Hematopoietic multipotent progenitor cell treated with erythropoietin and hydrocortisone succinate and interleukin-3 and kit ligand, for 6 days (in vitro differentiated cells): Measurements from ENCODE around the gene CXCL17.

Experiments
- DNase-seq: peaks from one replicate; pipeline ENCODE4 v3.0.0-alpha.2; 2015

CXCL17 gene

DNA sequence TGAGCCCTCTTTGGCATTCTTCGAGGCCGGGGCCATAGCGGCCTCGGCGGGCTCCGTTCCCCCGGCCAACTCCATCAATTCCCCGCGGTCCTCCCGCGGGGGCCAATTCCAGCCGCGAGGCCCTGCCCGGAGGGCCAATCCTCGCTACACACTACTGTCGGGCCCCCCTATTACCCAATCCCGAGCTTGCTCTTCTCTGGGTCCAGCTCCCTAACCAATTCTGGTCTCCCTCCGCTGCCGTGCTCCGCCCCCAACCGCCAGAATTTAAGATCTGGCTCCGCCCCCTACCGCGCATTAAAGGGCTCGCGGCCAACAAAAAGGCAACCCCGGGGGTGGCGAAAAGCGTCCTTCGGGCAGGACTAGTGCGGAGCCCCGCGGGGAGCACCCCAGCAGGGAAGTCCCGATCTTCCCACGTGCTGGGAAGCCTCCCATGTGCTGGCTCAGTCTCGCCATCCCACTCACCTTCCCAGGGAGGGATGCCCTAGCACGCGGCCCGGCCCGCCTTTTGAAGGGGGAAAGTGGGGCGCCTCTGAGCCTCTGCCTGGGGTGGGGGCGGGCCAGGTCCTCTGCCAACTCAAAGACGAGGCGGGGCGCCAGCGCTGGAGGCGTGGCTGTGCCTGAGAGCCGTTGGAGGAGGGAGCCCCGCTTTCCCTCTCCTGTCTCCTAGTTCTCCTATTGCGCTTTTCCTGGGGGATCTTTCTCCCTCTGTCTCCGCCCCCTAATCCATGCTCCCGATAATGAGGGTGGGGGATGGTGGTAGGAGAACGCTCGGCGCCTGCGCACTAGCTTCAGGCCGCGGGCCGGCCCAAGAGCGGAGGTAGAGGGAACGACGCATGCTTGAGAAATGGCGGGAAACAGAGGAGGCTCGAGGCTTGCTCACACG, 19.0 kb downstream of the CXCL17 start:
- peak; percentile 95 for DNase-seq

DNA sequence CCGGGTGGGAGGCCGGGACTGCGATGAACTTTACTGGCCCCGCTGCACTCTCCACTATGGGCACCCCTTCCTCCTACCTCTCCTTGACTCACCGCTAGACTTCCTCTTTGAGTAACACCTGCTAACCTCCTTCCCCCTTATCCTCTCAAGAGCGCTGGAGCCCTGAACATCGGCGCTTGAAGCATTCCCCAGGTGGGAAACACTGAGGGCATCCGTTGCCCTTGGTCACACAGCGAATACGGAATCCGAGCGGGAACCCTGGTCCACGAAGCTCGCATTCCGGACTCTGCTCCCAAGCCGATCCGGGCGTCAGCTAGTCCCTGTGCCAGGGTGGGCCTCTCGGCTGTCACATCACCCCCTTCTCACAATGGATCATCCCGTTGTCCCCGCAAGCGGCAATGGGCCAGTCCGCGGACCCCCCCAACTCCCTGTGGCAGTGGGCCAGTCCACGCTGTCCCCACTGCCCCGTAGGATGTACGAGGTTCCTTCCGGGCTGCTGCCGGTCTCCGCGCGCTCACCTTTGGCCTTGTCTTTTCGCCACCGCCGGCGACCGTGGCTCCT, 19.8 kb downstream of the CXCL17 start:
- DNase-seq = peak; percentile 28

DNA sequence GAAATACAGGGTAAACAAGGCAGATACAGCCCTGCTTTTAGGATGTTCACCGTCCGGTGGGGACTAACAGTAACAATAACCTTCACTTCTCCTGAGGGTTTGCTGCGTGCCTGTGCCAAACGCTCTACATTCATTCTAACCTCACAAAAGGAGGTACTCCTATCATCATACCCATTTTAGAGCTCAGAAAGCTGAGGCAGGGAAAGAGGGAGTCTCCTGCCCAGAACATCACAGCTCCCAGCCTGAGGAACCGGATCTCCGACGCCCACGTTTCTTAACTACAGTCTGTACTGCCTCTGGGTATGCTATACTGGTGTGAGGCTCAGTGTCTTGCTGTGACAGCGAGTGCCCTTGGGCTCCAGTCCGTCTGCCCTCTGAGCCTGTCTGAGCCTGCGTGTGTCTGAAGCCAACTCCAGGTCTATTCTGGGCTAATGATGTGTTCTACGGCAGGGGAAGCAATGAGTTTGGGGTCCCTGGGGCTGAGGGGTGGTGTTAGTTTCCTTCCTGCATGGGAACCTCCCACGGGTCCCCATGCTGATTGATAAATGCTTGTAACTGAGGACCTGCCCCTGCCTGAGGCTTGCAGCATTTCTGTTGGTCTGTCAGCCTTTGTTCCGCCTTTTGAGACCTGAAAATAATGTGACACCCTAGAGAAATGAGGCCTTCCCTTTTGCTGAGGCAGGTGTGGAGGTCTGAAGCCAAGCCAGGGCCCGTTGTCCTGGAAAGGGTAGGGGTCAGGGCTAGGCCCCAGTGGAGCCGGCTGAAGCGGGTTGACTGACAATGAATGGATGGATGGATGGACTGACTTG, 20.4 kb downstream of the CXCL17 start:
- DNase-seq = peak; percentile 27

DNA sequence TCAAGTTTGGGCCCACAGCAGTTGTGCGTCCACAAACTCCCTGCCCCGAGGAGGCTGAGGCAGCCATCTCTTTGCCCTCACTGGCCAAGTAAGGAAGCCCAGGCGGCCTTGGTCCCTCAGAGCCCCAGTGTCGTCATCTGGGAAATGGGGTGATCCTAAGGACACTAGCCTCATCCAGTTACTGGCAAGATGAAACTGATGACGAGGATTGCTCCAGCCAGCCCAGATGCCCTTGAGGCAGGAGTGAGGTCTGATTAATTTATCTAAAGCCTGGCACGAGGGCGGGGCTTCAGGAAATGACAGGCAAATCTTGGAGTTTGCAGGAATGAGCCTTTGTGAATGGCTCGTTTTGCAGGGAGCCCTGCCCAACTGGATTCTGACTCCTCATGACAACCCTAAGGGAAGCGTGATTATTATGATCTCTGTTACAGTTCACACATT, 21.1 kb downstream of the CXCL17 start:
- no peak for DNase-seq

DNA sequence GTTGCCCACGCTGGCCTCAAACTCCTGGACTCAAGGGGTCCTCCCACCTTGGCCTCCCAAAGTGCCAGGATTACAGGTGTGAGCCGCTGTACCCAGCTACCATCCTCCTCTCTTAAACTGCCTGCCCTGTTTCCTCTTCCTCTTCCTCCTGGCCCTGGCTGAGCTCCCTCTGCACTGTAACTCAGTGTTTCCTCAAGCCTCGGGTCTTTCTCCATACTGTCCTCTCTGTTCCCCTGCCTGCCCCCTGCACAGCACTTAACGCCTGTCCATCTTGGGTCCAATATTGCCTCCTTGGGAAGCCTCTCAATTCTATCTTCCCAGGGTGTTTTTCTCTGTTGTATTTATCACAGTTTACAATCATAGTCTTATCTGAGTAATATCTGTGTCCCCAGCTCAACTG, 21.6 kb downstream of the CXCL17 start:
- DNase-seq = no peak

DNA sequence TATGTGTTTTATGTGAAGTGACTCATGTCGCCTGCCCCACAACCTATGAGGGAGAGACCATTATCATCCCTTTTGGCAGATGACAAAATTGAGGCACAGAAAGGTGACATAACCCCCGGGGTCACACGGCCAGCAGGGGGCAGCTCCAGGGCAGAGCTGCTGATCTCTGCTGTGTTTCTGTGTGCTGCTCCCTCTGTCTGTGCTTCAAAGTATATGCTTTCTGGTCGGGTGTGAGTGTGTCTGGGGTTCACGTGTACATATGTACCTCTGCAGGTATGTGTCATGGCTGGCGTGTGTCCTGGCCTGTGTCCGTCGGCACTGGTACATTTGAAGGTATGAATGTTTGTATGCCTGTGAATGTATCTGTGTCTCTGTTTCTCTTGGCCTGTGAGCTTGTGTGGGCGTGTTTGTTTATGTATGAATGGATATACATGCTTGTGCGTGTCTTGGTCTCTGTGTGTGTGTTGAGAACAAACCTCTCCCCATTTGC, 22.6 kb downstream of the CXCL17 start:
- peak; percentile 90 for DNase-seq

DNA sequence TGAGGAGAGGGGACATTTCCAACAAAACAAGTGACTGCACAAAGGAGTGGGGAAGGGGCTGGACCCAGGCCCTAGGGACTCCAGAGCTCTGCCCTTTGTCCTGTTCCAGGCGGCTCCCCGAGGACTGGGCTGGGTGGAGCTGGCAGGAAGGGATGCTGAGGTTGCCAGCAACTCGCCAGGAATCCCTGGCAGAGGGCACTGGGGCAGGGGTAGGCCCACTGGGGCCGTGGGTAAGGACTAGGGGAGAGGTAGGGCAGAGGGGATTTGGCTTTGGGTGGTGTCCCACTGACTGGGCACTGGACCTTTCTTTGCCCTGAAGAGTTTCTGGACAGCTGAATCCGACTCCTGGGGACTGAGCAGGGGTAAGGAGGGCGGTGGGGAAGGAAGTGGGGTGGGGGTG, 23.4 kb downstream of the CXCL17 start:
- no peak for DNase-seq

DNA sequence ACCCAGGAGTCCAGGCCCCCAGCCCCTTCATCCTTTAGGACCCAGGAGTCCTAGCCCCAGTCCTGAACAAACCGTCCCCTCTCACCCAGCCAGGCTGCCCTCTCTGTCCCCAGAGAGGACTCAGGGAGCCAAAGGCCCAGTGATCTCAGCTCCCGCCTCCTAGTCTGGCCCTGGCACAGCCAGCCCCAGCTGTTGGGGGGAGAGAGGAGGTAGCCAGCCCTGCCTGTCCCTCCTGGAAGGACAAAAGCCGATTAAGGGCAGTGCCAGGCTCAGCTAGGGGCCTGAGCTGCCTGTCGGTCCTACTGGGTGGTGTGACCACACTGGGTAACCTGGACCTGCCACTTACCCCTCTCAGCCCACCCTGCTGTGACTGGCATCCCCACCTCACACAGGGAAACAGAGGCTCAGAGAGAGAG, 30.1 kb downstream of the CXCL17 start:
- no peak for DNase-seq

DNA sequence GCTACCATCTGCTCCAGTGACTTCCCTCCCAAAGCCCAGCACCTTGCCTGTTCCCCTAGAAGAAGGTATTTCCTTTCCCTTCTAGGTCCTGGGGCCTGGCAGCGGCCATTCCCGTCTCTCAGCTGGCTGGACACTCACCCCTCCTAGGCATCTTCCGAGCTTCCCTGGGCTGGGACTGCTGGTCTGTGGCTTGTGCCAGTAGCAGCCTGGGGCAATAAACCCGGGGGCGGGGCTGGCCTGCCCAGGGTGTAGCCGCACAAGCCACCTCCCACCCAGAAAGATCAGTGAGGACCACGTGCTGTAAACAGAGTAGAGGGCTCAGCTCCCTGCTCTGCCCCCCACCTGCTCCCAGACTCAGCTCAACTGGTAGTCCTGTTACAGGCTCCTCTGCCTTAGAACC, 30.5 kb downstream of the CXCL17 start:
- DNase-seq = no peak

DNA sequence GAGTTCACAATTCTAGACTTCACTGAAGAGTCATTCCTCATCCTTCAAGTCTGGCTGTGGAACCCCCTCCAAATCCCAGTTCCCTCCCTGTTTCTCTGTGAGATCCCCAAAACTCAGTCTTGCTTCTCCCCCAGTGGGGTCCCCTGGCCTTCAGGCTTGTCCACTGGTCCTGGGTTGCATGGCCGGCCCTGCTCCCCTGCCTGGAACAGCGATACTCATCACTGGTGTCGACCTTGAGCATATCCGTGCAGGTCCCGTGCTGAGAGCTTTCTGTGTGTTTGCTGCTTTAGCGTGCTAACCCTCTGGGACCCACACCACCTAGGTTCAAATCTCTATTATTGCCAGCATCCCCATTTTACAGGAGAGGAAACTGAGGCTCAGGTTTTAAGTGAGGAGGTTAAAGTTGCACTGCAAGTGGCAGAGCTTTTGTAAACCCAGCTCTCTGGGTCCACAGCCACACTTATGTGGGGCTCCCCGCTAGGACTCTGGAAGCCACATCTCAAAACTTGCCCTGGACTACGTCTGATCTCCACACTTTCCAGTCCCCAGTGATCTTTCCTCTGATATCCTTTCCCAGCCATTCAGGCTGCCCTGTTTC, 31.1 kb downstream of the CXCL17 start:
- no peak for DNase-seq

DNA sequence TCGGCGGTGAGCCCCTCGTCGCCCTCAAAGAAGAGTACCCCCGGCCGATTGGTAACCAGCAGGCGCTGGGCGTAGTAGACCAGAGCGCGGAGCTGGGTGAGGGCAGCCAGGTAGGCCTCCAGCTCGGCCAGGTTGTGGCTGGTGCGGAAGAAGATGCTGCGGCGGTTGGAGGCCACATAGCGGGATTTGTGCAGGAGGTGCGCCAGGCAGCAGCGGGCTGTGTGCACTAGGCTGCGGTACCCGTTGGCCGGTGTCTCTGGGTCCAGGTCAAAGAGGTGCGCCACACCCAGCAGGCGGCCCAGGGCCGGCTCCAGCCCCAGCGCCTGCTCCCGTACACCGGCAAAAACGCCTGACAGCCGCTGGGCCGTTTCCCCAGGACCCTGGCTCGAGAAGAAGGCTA, 32.4 kb downstream of the CXCL17 start:
- DNase-seq = no peak

DNA sequence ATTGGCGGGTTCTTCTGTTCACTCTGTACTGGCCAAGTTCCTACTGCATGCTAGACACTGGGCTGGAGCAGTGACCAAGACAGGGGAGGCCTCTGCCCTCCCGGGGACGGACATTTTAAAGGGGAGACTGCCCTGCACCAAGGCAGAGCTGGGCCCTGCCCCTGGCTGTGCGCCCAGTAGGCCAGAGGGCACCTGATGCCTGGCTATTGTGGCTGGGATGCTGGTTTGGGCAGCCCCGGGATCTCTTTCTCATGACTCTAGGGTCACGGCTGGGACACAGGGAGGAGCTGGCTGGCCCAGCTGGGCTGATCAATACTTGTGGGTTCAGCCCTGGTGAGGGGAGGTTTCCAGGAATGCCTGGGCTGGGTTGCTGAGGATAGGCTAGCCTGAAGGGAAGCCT, 33.3 kb downstream of the CXCL17 start:
- no peak for DNase-seq

DNA sequence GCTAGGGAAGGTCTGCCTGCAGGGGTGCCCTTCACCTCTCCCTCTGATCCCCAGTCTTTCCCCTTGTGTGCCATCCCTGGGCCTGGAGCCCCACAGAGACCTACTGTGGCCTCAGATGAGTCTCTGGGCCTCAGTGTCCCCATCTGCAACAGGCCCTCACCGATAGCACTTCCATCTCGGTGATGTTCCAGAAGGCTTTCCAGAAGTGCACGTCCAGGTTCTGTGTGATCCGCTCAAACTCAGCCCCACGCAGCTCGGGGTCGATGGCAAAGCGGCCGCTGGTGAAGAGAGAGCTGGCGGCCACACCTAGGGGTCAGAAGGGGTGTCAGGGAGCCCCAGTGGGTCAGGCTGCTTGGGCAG, 35.0 kb downstream of the CXCL17 start:
- DNase-seq = no peak

DNA sequence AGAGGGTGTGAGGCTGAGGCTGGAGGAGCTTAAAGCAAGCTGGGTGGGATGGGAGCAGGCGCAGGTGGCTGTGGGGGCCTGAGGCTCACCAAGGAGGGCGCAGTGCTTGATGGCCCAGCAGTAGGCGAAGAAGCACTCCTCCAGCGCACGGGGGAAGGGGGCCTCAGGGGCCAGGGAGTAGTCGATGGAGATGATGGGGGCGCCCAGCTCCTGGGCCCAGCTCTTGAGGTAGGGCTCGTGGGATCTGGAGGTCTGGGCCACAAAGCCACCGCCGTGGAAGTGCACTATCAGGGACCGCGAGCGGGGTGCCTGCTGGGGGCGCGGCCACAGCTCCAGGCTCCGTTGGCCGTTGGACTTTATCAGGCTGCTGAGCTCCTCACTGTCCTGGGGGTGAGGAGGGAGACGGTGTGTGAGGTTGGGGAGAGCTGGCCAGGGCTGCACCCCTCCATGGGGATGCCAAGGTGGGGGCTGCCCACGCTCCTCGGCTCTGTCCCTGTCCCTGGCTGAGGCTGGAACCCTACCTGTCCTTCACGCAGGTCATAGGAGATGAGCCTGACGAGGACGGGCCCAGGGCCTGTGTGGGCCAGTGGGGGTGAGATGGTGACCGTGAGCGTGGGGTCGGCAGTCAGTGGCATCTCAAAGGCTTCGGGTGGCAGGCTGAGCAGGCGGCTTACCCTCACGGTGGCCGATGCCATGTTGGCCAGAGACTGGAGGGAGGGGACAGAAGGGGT, 35.5 kb downstream of the CXCL17 start:
- DNase-seq = peak; percentile 28

DNA sequence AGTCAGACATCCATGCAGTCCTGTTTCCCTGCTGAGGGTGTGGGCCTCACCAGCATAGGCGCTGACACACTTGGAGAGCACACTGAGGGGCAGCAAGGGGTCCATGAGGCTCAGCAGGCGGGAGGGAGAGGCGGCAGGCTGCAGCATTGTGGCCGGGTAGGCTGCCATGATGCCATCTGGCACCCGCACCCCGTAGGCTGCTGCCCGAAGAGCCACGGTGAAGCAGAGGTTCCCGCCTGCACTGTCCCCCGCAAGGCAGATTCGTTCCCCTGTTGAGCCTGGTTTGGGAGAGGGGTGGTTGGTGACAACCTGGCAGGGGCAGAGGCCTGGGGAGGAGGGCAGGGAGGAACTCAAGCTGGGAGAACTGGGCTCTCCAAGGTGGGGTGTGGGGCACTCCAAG, 36.6 kb downstream of the CXCL17 start:
- DNase-seq = no peak

DNA sequence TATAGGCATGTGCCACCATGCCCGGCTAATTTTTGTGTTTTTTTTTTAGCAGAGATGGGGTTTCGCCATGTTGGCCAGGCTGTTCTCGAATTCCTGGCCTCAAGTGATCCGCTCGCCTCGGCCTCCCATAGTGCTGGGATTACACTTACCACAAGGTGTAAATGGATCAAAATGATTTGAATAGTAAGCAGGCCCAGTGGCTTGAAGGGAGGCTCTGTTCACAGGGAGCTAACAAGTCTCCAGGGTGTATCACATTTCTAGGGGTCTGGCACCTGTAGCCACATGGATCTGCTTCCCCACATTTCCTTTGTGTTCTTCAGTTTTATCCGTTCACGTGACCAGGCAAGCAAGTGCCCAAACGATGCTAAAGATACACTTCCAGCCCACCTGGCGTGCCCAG, 39.2 kb downstream of the CXCL17 start:
- no peak for DNase-seq

DNA sequence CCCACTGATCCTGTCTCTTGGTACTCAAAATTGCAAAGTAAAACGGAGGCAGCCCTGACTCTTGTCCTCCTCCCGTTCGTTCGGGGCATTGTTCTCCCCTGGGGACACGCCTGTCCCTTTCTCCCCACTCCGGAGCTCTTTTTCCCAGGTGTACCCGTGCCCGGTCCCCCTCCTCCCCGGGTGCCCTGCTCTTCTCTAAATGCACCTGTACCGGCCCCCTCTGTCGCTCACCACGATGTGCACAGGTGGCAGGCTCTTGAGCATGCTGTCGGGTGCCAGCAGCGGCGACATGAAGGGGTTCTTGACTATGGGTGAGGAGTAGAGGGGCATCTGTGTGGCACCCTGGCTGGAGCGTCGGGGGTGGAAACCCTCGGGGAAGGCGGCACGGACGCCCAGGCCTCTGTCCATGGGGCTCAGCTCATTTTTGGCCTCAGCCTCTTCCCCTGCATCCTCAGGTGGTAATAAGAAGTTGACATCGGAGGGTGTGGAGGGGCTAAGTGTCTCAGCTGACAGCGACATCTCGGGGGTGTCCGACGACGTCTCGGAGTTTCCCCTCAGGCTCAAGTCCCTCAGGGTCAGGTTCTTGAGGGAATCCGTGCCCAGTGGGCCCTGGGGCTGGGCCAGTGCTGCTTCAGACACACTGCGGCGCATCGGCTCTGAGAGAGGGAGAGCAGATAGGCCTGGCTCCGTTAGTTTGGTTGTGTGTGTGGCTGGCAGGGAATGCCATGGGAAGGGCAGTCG, 40.2 kb downstream of the CXCL17 start:
- no peak for DNase-seq

DNA sequence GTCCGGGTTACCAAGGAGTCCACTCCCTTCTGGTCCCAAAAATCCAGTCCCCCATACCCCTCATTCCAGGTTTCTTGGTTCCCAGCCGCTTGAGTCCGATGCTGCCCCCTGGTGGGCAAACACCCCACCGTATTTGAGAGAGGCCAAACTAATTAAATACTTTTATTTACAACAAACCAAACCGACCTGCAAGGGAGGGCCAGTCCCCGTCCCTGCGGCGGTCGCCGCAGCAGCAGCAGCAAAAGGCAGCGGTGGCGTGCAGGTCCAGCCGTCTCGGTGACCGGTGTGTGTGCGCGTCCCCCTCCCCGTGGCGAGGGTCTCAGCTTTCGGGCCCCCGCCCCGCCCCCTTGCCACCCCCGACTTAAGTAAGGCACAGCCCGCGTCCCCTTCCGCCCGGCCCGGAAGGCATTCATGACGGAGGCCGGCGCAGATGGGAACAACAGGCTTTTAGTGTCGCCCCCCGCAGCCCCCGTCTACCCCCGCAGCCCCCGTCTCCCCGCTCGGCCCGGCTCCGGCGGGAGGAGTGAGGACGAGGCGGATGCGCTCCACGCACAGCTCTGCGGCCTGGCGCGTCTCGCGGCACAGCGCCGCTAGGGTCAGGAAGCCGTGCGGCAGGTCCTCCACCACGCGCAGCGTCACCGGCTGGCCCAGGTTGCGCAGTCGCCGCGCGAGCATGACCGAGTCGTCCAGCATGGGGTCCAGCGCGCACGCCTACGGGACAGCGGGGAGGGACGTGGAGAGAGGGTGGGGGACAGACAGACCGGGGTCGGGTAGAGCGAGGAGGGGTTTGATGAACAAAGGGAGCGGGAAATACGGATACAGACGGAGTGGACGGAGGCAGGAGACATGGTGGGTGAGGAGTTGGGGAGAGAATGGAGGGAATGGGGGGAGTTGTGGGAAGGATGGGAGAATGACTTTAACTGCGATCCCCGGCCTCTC, 41.1 kb downstream of the CXCL17 start:
- peak; percentile 85 for DNase-seq

DNA sequence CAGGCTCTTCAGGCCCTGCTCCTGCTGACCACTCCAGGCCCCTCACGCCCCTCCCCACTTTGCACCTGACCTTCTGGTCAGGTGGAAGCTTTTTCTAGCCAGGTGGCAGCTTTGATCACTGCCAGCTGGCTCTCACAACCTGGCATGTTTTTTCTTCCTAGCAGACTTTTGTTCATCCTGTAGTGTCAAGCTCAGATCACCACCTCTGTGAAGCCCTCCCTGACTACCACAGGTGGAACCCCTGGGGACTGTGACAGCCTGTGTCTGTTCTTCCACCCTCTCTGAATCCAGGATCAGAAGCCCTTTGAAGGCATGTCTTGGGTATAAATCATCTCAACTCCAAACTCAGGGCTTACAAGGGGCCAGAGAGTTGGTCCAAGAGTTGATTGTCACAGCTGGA, 42.3 kb downstream of the CXCL17 start:
- DNase-seq = no peak
